ENCODE results near the gene GALNS.

GRCh38 chr16:88820385-88821025 is 36.2 kb downstream of the GALNS start:
- TF ChIP-seq CTCF (IDR thresholded peaks at IDR 0.05; ENCODE audit: poor library complexity) (no peak), EZH2phosphoT487 (IDR thresholded peaks at IDR 0.05; ENCODE audit: low read depth, severe bottlenecking, unreplicated experiment) (no peak), EZH2 (IDR thresholded peaks at IDR 0.05; ENCODE audit: borderline replicate concordance) (no peak)
